HCEC 1CT (cell line): Measurements from ENCODE around the gene PXN.

Experiments
- DNase-seq: peaks from one replicate; pipeline ENCODE4 v3.0.0-alpha.2; 2017

The PXN gene

GRCh38 chr12:120265473-120266179, at the start of gene PXN:
Gene PXN, minus strand, starts transcription at chr12:120265730. Its CDS starts 101 bp downstream, at chr12:120265629.
- peak; percentile 75 for DNase-seq

- DNase-seq: peak; percentile 10
Observed at GRCh38 chr12:120314220-120314619, 48.7 kb upstream of the PXN start.

GRCh38 chr12:120301962-120302815, 36.7 kb upstream of the PXN start, which contains the start of gene SIRT4:
Gene SIRT4, plus strand, starts transcription at chr12:120302321. Its CDS starts 1,241 bp downstream, at chr12:120303562.
- peak; percentile 92 for DNase-seq

DNA sequence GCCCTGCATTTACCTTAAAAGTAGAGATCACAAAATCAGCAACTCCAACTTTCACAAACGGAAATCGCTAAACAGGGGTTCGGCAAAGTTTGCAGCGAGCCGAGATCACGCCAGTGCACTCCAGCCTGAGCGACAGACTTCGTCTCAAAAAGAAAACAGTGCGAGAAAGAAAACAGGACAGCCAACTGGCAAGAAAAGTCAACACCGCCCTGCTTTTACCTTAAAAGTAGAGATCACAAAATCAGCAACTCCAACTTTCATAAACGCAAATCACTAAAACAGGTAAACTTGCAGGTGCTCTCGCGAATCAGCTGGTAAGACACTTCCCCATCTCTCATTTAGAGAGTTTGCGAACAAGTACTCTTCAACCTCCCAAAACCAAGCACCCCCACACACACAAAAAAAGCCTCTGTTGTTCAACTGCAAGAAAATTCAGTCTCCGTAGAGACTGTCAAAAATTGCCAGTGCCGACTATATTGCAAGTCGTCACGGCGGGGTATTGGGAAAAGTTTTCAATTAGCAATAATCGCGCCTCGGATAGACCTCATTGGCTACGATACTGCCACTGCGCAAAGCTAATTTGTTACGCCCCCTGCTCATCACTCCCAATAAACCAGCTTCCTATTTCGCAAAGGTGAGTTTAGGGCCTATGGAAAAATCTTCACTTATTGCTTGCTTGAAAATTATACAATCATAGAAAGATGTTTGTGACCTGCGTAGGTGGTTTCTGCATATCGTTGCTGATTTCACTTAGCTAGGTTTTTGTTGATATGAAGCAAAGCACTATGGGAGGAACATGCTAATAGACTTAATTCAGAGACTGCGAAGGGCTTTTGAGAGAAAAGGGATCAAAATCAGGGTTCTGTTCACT, 27.4 kb upstream of the PXN start, which contains the start of gene RNU4-1:
TSS of gene RNU4-1 (minus strand) at position 577 of the 871 bp plus-strand sequence.
- DNase-seq: peak; percentile 97

GRCh38 chr12:120292411-120292660, 26.8 kb upstream of the PXN start:
- no peak for DNase-seq

DNA sequence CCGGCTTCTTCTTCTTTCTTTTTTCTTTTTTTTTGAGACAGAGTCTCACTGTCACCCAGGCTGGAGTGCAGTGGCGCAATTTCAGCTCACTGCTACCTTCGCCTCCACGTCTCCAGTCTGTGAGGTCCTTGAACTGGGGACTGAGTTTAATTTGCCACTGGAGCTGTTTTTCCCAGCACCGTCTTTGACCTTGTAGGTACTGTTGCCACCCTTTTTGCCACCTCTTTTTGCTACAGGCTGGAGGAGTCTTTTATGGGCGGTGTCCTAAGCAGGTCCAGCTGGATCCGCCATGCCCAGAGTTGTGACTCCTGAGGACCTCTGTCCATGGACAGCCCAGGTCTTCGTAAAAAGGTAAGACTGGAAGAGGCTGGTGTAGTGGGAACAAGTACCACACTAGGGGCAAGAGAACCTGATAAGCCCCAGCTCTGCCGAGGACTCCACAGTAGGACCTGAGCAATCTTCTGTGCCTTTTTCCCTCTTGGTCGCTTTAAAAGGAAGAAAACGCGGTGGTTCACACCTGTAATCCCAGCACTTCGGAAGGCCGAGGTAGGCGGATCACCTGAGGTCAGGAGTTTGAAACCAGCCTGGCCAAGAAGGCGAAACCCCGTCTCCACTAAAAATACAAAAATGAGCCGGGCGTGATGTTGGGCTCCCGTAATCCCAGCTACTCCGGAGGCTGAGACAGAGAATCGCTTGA, 25.2 kb upstream of the PXN start:
- no peak for DNase-seq

DNA sequence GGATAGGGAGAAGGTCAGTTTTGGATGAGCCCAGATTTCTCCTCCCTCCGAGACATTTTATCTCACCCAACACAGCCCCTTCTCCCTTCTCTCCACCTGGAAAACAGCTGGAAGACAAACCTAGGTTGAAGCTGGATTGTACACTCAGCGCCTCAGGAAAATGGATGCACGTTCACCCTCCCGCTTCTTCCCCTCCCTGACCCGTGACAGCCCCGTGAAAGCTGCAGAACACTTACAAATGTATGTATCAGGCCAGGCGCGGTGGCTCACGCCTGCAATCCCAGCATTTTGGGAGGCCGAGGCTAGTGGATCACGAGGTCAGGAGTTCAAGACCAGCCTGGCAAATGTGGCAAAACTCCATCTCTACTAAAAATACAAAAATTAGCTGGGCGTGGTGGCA, 22.0 kb upstream of the PXN start:
- DNase-seq: no peak

DNA sequence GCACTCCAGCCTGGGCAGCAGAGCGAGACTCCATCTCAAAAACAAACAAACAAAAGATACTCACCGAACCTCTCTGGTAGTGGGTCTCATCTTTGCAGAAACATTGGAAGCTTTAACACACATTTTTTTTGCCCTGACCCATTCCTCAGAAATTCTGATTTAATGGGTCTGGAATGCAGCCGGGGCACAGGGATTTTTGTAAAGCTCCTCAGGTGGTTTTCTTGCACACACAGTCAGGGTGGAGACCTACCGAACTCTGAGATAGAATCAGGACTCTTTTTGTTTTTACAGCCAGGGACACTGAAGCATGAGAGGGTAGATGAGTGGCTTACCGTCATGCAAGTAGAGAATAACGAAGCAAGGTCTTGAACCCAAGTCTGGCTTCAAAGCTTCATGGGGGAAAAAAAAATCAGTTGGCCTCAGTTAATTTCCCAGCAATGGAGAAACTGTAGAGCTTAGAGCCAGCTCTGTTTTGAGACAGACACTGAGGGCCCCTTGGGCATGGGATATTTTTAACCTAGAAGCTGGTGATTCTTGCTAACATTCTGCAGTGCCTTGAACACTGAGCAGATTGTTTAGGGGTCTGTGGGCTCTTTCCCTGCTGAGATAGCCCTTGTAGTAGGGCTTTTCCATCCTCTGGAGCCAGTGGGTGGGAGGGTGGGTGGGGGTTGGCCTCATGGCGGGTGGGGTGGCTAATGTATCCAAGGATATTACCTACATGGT, 21.4 kb upstream of the PXN start:
- DNase-seq: no peak

GRCh38 chr12:120284381-120284780, 18.9 kb upstream of the PXN start:
- DNase-seq: no peak

DNA sequence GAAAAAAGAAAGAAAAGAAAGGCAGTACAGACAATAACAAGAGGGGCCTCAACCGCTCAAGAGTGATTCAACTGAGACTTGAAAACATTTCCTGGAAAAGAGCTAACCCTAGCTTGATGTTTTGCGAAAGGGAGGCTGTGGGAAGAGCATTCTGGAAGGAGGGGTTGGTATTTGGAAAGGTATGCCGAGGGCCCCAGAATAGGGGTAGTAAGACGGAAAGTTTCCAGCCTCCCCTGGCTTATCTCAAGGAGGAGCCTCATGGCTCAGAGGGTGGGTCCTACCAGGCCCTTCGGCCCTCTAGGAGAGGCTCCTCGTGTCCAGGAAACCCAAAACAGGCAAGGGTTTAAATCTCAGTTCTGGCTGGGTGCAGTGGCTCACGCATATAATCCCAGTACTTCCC, 17.8 kb upstream of the PXN start:
- no peak for DNase-seq

- no peak for DNase-seq
Observed at GRCh38 chr12:120278137-120279069, 12.9 kb upstream of the PXN start.

DNA sequence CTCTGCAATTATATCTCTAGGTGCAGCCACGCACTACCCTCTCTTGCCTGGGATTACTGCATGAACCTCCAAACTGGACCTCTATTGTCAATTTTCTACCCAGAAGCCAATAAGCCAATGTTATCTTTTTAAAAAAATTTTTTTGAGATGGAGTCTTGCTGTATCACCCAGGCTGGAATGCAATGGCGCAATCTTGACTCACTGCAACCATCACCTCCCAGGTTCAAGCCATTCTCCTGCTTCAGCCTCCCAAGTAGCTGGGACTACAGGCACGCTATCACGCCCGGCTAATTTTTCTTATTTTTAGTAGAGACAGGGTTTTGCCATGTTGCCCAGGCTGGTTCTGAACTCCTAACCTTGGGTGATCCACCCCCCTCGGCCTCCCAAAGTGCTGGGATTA, 11.2 kb upstream of the PXN start:
- peak; percentile 51 for DNase-seq

- no peak for DNase-seq
Observed at GRCh38 chr12:120267736-120268135, 2.2 kb upstream of the PXN start.

DNA sequence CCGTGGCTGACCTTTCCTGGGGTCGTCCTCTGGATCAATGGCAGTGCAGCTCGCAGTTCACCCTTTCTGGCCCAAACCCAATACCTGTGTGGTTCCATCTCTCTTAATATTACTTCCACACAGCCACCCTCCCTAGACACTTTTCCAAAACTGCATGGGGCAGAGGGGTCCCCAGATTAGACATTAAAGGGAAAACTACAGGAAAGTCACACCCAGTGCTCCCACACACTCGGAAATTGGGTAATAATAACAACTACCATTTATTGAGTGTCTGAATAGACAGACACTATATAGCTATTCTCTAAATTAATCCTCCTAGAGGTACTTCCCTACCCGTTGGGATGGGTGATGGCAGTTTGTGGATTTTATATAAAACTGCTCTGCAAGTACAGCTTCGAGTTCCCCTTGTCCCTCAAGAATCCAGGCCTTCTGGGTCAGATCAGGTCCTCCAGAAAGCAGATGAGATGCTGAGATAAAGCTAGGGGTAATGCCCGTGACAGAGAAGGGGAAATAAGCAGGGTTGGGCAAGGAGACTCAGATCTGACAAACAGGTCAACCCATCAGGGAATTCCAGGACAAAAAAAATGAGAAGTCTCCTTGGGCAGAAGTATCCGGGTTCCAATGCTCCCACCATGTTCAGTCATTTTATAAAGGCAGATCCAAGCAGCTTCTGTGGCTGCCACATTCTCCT, 795 bp upstream of the PXN start:
- DNase-seq: no peak

DNA sequence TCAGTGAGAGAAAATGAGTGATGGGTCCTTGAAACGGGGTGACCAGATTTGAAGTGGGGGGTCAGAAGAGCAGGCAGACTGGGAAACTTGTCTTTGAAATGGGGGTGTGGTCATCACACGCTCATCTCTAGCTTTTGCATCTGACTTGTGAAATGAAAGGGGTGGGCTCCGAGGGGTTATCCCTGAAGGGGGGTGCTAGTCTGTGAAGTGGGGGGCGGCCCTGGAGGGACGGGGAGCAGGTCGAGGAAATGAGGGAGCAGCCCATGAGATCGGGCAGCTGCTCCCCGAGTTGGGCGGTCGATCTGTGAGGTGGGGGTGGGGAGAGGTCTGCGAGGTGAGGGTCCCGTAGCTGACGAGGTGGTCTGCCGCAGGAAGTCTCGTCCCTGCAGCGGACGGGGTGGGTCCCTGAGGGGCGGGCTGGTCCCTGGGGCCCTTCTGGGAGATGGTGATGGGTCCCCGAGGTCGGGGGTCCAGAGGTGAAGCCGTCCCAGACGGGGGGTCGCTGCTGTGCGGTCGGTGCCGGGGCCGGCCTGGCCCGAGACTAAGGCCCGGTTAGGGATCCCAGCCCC, 542 bp downstream of the PXN start:
- DNase-seq: no peak

- DNase-seq: no peak
Observed at GRCh38 chr12:120264086-120264903, 1.2 kb downstream of the PXN start.

DNA sequence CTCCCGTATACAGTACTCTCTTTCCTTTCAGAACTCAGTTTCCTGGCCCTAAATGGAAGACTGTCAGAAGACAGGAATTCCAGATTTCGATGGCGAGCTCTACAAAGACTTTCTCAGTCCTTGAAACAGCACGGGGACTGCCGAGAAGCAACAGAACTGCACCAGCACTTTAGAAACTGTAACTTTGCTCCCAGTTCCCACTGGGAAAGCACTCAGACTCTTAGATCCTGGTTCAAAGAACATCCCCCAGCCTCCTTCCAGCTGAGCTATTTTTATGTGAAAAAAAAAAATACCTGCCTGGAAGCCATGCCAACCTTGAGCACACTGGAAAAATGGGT, 1.8 kb downstream of the PXN start:
- DNase-seq: no peak

- peak; percentile 49 for DNase-seq
Observed at GRCh38 chr12:120262852-120263747, 2.4 kb downstream of the PXN start.
